NCI-H82 treated with DMSO at 0.1 percent for 48 hours (cell line): ENCODE measurements around the gene AFF3.

Source experiments
- DNase-seq: peaks from one replicate; lab custom pipeline; 2025; ENCODE audit not compliant: unreplicated experiment; lab: John Stamatoyannopoulos, UW

Gene AFF3

GRCh38 chr2:99863903-99864270, 278.5 kb downstream of the AFF3 start:
- DNase-seq, result no peak

GRCh38 chr2:99863236-99863902, 279.0 kb downstream of the AFF3 start:
- no peak for DNase-seq

GRCh38 chr2:99862566-99862965, 279.8 kb downstream of the AFF3 start:
- DNase-seq, result no peak

GRCh38 chr2:99861376-99861760, 281.0 kb downstream of the AFF3 start:
- no peak for DNase-seq

- DNase-seq, result no peak
These were observed 281.5 kb downstream of the AFF3 start for GRCh38 chr2:99860720-99861375.

GRCh38 chr2:99858951-99859596, 283.3 kb downstream of the AFF3 start:
- no peak for DNase-seq

GRCh38 chr2:99857867-99858444, 284.4 kb downstream of the AFF3 start:
- no peak for DNase-seq

GRCh38 chr2:99857372-99857771, 285.0 kb downstream of the AFF3 start:
- DNase-seq, result no peak

GRCh38 chr2:99856119-99856518, 286.3 kb downstream of the AFF3 start:
- no peak for DNase-seq

GRCh38 chr2:99854236-99854852, 288.0 kb downstream of the AFF3 start:
- DNase-seq, result no peak

GRCh38 chr2:99852956-99853355, 289.4 kb downstream of the AFF3 start:
- no peak for DNase-seq

GRCh38 chr2:99852376-99852934, 289.9 kb downstream of the AFF3 start:
- no peak for DNase-seq

GRCh38 chr2:99851811-99852210, 290.6 kb downstream of the AFF3 start:
- DNase-seq, result no peak

GRCh38 chr2:99851089-99851488, 291.3 kb downstream of the AFF3 start:
- DNase-seq, result no peak

GRCh38 chr2:99850084-99850710, 292.2 kb downstream of the AFF3 start:
- DNase-seq, result no peak

GRCh38 chr2:99846462-99847107, 295.8 kb downstream of the AFF3 start:
- DNase-seq, result no peak

- no peak for DNase-seq
These were observed 297.1 kb downstream of the AFF3 start for GRCh38 chr2:99845296-99845695.

GRCh38 chr2:99842451-99842850, 299.9 kb downstream of the AFF3 start:
- no peak for DNase-seq

- no peak for DNase-seq
These were observed 300.6 kb downstream of the AFF3 start for GRCh38 chr2:99841749-99842148.

- no peak for DNase-seq
These were observed 301.6 kb downstream of the AFF3 start for GRCh38 chr2:99840831-99841230.
